MG63 (cell line): ENCODE data around the gene SGPL1. TPM values are rescaled to one million over a fixed set of nuclear protein-coding genes. Genes with fewer than 3 reads are reported as not detected.

Experiments
- DNase-seq: peaks from one replicate; pipeline ENCODE4 v3.0.0-alpha.2; 2020
- H3K27me3 ChIP-seq: fragments of 250-450 bp; sonication (Bioruptor Pico); 2 replicates; pipeline ENCODE4 v1.5.1; 2020; ENCODE audit warnings: mild to moderate bottlenecking, moderate library complexity
- H3K36me3 ChIP-seq: fragments of 250-450 bp; sonication (Bioruptor Pico); 2 replicates; pipeline ENCODE4 v1.5.1; 2020; ENCODE audit warnings: mild to moderate bottlenecking, moderate library complexity
- H3K4me3 ChIP-seq: fragments of 250-450 bp; sonication (Bioruptor Pico); 2 replicates; pipeline ENCODE4 v1.5.1; 2020; ENCODE audit warnings: mild to moderate bottlenecking, moderate library complexity
- H3K9me3 ChIP-seq: fragments of 250-450 bp; sonication (Bioruptor Pico); 2 replicates; pipeline ENCODE4 v1.5.1; 2020; ENCODE audit warnings: mild to moderate bottlenecking, moderate library complexity
- total RNA-seq: library from RNA; depleted of rRNA; stranded (reverse); fragments of >200 nt; shearing (Covaris generic); gene quantifications from 2 replicates; pipeline ENCODE4 v1.2.3, GENCODE V29; 2014; ENCODE audit warnings: low replicate concordance

SGPL1 gene
- total RNA-seq, 1 experiment from 2014 or later, result 19.3 TPM

DNA sequence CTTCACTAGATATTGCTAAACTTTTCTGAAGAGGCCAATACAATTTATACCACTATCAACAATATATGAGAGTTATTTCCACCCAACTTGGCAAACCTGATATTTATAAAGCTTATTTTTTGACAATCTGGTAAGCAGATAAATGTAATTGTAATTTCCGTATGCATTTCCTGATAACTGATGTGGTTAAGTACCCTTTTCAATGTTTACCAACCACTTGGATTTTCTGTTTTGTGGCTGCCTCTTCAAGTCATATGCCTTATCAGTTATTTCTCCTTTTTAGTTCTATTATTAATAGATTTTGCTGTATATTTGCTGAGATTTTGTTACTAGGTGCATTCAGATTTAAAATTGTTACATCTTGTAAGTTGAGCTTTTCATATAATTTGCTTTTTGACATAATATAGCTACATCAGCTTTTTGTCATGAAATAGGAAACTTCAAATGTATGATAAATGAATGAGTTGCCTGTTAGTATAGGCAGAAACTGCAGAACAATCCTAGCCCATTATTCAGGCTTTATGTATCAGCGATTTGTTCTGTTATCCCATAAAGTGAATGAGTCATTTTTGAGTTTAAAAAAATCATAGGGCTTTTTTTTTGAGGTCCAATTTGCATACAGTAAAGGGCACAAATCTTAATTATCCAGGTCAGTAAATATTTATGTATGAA is 11.5 kb downstream of the SGPL1 start:
- peaks cover 8% of the 10 kb centered on the region; the same call in 1 of the 2 replicates for H3K36me3 ChIP-seq
- H3K27me3 ChIP-seq, result no peaks in the 10 kb centered on the region
- no peak overlapping the region for H3K4me3 ChIP-seq
- H3K9me3 ChIP-seq, result no peaks in the 10 kb centered on the region
- DNase-seq, result no peak

DNA sequence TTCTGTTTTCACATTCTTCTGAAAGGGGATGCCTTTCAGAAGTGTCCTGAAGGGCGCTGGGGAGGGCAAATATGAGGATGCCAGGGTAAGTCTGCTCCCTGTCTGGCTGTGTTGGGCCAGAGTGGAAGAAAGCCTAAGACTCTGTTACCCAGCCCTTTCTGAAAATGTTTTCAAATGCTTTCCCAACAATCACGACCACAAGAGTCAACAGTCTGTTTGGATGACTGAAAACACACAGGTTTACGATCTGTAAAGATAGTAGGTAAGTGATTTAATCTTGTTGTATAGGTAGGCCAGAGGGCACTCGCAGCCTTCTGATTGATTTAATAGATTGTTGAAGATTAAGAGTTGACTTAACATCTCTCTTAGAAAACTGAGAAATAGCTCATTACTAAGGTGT is 13.2 kb downstream of the SGPL1 start:
- no peak for DNase-seq
- H3K9me3 ChIP-seq, result no peaks in the 10 kb centered on the region
- H3K4me3 ChIP-seq, result no peak overlapping the region
- H3K36me3 ChIP-seq, result peaks cover 8% of the 10 kb centered on the region; the same call in 1 of the 2 replicates
- no peaks in the 10 kb centered on the region for H3K27me3 ChIP-seq

DNA sequence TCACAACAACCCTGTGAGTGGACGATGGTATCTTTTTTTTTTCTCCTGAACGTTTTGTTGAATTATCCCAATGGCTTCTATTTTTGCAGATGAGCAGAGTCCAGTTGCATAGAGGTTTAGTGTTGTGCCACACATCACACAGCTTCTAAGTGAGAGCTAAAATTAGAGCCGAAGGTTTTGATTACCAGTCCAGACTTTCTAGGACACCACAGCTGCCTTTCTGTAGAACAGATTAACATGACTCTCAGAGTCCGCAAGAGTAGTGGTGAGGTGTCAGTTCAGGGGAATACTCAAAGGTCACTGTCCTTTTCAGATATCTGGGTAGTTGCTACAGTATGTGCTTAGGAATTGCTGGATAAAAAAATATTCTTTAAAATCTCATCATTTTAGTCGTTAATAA is 13.8 kb downstream of the SGPL1 start:
- no peak for DNase-seq
- Histone ChIP-seq H3K36me3 (peaks cover 8% of the 10 kb centered on the region; the same call in 1 of the 2 replicates), H3K9me3 (no peaks in the 10 kb centered on the region), H3K27me3 (no peaks in the 10 kb centered on the region), H3K4me3 (no peak overlapping the region)

DNA sequence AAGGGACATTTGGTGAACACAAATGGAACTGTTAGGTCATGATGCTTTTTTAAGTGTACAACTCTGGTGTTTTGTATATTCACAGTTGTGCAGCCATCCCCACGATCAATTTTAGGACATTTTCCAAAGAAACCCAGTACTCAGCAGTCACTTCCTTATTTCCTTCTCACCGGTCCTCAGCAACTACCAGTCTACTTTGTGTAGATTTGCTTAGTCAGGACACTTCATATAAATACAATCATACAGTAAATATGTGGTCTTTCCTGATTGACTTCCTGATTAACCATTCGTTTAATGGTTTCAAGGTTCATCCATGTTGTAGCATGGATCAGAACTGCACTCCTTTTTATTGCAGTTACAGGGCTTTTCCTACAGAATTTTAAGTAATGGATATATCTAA is 14.4 kb downstream of the SGPL1 start:
- DNase-seq, result no peak
- Histone ChIP-seq H3K9me3 (no peaks in the 10 kb centered on the region), H3K36me3 (peaks cover 8% of the 10 kb centered on the region; the same call in 1 of the 2 replicates), H3K27me3 (no peaks in the 10 kb centered on the region), H3K4me3 (no peak overlapping the region)

DNA sequence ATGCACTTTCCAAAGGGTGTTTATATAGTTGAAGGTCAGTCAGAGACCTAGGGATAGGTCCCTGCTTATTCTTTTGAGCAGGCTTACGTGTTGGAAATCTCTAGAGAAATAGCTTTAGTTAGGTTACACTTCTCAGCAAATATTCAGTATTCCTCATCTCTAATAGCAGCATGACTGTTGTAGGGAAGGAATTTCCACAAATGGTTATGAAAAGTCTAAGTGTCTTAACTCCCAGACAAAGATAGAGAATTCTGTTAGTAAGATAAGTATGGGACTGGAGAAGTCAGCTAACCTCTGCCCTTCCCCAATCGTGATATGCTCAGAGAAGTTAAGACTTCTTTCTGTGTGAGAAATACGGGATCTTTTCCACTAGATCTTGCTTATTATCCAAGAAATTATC is 16.5 kb downstream of the SGPL1 start:
- Histone ChIP-seq H3K9me3 (peaks cover 1% of the 10 kb centered on the region; the same call in 1 of the 2 replicates), H3K36me3 (peaks cover 2% of the 10 kb centered on the region; the same call in 1 of the 2 replicates), H3K27me3 (no peaks in the 10 kb centered on the region), H3K4me3 (no peak overlapping the region)
- no peak for DNase-seq

DNA sequence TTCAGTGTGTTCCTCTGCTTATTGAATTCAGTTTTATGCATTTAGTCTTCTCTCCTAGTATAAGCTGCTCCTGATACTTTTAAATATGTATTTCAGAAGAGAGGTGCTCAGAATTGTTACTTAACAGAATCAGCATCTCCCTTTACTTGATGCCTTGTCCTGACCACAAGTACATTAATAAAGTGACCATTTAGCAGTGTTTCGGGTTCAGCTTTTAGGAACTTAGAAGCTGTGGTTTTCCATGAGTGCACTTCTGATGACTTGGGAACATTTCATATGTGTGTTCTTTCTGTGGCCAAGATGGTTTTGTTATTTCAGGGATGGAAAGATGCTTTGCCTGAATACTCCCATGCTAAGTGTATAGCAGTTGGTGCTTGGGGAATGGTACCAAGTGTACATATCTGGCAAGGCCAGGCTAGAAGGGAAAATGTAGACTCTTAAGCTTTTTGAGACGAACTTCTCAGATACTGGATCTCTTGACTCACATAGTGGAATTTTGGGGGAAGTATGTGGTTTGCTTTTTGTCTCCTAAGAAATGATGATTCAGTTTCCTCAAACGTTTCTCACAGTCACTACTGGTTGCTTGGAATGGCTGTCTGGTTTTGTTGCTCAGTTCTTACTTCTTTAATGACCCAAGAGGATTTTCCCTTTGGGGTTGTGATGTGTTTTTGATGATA is 17.2 kb downstream of the SGPL1 start:
- 0 out of 2 replicates have a peak, but pooled peaks cover 2% of the 10 kb centered on the region for H3K36me3 ChIP-seq
- H3K27me3 ChIP-seq, result no peaks in the 10 kb centered on the region
- no peak overlapping the region for H3K4me3 ChIP-seq
- peaks cover 6% of the 10 kb centered on the region for H3K9me3 ChIP-seq
- DNase-seq, result no peak

DNA sequence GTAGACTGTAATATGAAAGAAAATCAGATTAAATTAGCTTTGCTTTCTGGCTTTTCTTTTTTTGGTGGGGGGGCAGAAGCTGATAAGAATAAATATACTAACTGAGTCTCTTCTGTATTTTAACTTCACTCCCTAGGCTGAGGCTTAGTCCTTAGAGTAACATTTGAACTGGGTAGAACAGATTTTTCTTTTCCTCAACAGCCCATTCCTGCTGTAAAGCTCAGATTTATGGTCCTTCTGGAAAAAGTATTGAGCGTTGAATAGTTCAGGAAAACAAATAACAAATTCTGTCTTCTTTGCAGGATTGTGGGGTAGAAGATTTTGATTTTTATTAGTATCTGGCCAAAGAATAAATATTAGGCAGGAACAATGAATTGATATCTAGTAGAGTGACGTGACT is 17.9 kb downstream of the SGPL1 start:
- Histone ChIP-seq H3K36me3 (0 out of 2 replicates have a peak, but pooled peaks cover 2% of the 10 kb centered on the region), H3K27me3 (no peaks in the 10 kb centered on the region), H3K9me3 (peaks cover 6% of the 10 kb centered on the region), H3K4me3 (no peak overlapping the region)
- DNase-seq, result no peak

DNA sequence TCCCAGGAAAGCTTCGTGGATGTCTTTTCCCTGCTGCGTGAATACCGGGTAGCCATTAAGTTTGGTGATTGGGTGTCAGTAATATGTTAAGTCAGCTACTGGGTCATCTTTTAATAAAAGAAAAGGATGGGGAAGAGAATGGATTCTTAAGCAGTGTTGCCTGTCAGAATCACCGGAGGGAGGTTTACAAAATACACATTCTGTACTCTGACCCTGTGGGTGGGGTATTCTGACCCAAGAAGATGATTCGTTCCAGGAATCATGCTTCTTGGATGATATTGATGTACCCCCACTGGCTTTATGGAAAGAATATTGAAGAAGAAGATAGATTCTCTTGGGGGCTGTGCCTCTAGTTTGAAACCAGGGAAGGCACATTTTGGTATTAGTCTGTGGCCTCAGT is 18.3 kb downstream of the SGPL1 start:
- no peak overlapping the region for H3K4me3 ChIP-seq
- no peak for DNase-seq
- no peaks in the 10 kb centered on the region for H3K27me3 ChIP-seq
- 0 out of 2 replicates have a peak, but pooled peaks cover 2% of the 10 kb centered on the region for H3K36me3 ChIP-seq
- peaks cover 6% of the 10 kb centered on the region for H3K9me3 ChIP-seq

DNA sequence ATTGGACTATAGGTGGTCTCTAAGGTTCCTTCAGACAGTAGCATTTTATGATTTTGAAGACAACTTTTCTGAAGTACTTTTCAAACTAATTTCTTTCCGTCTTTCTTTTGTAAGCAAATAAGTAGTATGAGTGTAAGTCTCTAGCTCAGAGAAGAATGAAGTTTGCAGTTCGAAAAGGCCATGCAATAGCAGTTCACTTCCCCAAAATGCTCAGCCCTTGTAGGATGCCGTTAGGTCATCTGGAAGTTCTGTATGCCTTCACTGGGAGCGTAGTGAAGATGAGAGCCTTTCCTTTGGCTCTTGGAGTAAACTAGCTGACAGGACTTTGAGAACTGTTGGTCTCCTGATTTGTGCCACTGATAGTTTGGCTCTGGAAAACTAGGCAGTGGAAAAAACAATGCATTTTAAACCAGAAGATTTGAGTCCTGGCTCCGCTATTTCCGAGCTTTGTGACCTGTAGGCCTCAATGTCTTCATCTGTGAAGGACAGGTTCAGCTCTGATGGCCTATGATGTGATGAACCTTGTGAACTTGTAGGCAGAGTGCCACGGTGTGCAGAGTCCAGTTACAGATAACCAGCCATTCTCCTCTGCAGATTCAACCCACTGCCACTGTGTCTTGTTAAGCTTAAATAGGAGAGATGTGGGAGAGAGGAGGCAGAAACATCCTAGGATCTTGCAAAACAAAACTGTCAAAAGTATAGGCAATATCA is 18.8 kb downstream of the SGPL1 start:
- H3K36me3 ChIP-seq, result 0 out of 2 replicates have a peak, but pooled peaks cover 2% of the 10 kb centered on the region

DNA sequence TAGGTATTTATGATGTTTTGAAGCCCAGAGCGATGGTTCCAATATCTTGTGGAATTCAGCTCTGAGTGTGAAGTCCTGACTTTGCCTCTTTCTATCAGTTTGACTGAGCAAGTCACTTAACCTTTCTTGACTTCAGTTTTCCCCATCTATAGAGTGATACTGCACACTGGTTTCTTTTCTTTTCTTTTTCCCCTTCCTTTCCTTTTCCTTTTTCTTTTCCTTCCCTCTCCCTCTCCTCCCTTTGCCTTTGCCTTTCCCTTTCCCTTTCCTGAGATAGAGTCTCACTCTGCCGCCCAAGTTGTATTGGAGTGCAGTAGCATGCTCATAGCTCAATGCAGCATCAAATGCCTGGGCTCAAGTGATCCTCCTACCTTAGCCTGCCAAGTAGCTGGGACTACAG is 20.6 kb downstream of the SGPL1 start:
- no peak for DNase-seq
- no peaks in the 10 kb centered on the region for H3K27me3 ChIP-seq
- H3K36me3 ChIP-seq, result 0 out of 2 replicates have a peak, but pooled peaks cover 2% of the 10 kb centered on the region
- no peak overlapping the region for H3K4me3 ChIP-seq
- H3K9me3 ChIP-seq, result peaks cover 6% of the 10 kb centered on the region

More for the DNA sequence above, 18.8 kb downstream of the SGPL1 start:
- no peaks in the 10 kb centered on the region for H3K27me3 ChIP-seq
- H3K4me3 ChIP-seq, result no peak overlapping the region
- H3K9me3 ChIP-seq, result peaks cover 6% of the 10 kb centered on the region
- DNase-seq, result no peak

DNA sequence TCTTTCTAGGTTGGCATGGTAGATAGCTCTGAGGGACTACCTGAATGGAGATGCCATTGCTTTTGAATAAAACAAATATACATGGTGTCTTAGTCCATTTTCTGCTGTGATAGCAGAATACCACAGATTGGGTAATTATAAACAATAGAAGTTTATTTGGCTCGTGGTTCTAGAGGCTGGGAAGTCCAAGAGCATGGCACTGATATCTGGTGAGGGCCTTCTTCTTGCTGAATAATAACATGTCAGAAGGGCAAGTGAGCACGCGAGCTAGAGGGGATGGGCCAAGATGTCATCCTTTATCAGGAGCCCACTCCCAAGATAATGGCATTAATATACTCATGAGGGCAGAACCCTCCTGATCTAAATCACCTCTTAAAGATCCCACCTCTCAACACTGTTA is 21.9 kb downstream of the SGPL1 start:
- Histone ChIP-seq H3K4me3 (no peak overlapping the region), H3K36me3 (0 out of 2 replicates have a peak, but pooled peaks cover 2% of the 10 kb centered on the region), H3K27me3 (no peaks in the 10 kb centered on the region), H3K9me3 (peaks cover 6% of the 10 kb centered on the region)
- no peak for DNase-seq

DNA sequence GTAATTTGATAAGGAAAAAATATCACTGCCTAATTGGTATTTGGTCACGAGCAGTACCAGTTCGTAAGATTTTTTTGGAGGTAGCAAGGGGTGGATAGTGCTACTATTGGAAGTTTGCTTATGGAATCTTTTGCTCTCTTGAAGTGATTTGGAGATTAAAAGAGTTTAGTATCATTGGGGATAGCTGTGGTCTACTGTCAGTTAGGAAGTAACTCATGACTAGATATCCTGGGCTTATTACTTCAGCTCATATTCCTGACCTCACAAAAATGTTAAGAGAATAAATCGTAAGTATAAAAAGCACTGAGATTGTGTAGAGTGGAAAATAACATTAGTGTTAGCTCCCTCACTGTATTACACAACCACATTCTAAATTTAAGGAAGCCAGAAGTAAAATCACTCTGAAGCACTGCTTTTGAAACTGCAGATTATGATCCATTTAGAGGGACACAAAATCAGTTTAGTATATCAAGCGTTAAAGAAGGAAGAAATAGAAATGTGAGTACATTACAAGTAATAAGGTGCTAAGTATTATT is 22.6 kb downstream of the SGPL1 start:
- no peaks in the 10 kb centered on the region for H3K27me3 ChIP-seq
- H3K4me3 ChIP-seq, result no peak overlapping the region
- 0 out of 2 replicates have a peak, but pooled peaks cover 2% of the 10 kb centered on the region for H3K36me3 ChIP-seq
- no peak for DNase-seq
- H3K9me3 ChIP-seq, result peaks cover 6% of the 10 kb centered on the region

DNA sequence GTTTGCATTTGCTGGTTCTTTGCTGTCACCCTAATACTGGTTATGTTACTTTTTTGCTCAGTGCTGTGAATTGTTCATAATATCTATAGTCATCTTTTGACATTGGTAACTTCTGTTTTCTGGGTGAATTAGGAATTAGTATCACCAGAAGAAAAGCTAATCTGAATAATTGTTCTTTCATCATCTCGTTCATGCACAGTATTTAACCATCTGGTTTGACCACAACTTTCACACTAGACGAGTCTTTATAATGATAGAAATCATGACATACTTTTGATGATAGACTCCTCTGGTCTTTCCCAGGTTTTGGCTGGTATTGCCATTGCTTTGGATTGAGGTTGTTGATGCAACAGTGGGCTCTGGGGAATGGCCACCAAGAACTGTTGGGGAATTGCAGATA is 25.1 kb downstream of the SGPL1 start:
- Histone ChIP-seq H3K9me3 (peaks cover 6% of the 10 kb centered on the region), H3K27me3 (no peaks in the 10 kb centered on the region), H3K4me3 (no peak overlapping the region)

DNA sequence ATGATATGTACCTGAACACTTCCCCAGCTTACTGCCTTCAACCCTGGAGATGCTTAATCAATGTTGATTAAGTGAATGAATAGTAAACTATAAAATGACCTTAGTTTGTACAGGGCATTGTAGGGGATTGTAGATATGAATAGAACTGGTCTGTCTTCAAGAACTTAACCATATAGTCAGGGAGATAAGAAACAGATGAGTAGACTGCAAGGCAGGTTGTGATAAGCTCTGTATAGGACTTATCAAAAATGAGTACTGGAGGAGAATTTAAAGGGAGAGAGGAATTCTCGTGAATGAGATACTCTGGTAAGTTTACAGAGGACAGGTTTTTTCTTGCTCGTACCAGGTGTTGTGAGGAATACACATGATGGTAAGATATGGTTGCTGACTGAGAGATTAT is 27.6 kb downstream of the SGPL1 start:
- DNase-seq, result no peak
- Histone ChIP-seq H3K9me3 (no peaks in the 10 kb centered on the region; the same call in 1 of the 2 replicates), H3K27me3 (no peaks in the 10 kb centered on the region), H3K4me3 (no peak overlapping the region), H3K36me3 (no peaks in the 10 kb centered on the region)

More for the DNA sequence above, 25.1 kb downstream of the SGPL1 start:
- no peak for DNase-seq
- 0 out of 2 replicates have a peak, but pooled peaks cover 2% of the 10 kb centered on the region for H3K36me3 ChIP-seq

DNA sequence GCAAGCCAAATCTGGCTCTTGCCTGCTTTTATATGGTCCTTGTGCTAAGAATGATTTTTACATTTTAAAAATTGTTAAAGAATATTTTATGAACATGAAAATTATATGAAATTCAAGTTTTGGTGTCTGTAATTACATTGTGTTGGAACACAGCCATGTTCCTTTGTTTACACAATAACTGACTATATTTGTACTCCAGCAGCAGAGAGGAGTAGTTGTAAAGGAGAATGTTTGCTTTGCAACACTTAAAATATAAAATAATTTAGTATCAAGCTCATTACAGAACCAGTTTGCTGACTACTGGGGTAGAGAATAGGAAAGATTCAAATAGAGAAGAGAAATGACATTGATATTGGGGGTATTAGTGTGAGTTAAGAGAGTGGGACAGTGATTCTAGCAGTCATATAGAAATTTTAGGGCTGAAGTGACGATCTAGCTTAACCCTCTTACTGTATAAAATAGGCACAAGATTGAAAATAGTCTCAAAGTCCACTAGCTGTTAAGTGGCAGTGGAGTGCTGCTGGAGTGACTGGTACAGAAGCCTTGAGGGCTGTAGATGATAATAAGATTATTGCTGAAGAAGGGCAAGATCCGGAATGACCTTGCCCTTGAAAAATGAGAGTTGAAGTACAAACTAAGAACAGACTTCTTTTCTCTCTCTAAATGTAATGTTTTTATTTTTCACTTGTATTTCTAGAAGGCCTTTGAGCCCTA is 28.2 kb downstream of the SGPL1 start:
- H3K4me3 ChIP-seq, result no peak overlapping the region
- no peaks in the 10 kb centered on the region for H3K27me3 ChIP-seq
- no peaks in the 10 kb centered on the region; the same call in 1 of the 2 replicates for H3K9me3 ChIP-seq
- DNase-seq, result no peak
- 0 out of 2 replicates have a peak, but pooled peaks cover 3% of the 10 kb centered on the region for H3K36me3 ChIP-seq

DNA sequence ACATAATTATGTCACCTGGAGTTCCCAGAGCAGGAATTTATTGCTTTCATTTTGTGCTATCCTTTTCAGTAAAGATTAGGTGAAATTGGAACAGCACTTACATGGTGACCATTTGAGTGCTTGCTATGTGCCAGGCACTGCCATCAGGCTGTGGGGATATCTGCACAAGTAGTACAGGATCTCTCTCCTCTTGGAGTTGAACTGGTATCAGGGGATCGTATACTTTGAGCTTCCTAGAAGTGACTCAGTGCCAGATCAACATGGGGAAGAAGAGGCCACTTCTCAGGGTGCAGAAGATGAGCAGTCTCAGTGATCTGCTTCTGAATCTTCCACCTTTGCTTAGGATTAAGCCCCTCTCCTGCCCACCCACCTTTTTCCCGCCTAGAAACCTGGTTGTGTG is 29.5 kb downstream of the SGPL1 start:
- no peak for DNase-seq
- Histone ChIP-seq H3K9me3 (peaks cover 3% of the 10 kb centered on the region; the same call in 1 of the 2 replicates), H3K27me3 (no peaks in the 10 kb centered on the region), H3K36me3 (peaks cover 4% of the 10 kb centered on the region; the same call in 1 of the 2 replicates), H3K4me3 (no peak overlapping the region)
